HG03575 (cell line): Measurements from ENCODE around the gene MAN2B1.
"Not testable (repeated sequence)": the region's sequence is repeated elsewhere in the genome, so short reads cannot be mapped to it uniquely, and the experiment has no call there.

Experiments
- ATAC-seq: cut with Tn5 transposase; IDR thresholded peaks from one replicate; pipeline ENCODE4 v1.9.1; 2021; ENCODE audit not compliant: unreplicated experiment, insufficient number of reproducible peaks, low FRiP score; ENCODE audit errors: extremely low read depth

Gene MAN2B1

GRCh38 chr19:12666265-12667048, at the start of gene MAN2B1, which contains the start of gene WDR83:
Gene MAN2B1 (minus strand): TSS chr19:12666742. CDS start chr19:12666701, 41 bp downstream.
Gene WDR83 (plus strand): TSS chr19:12666807. CDS start chr19:12669791, 2,984 bp downstream.
- no peak for ATAC-seq

- ATAC-seq = no peak
Measured at GRCh38 chr19:12715929-12716328, 49.4 kb upstream of the MAN2B1 start.

- no peak for ATAC-seq
Measured at GRCh38 chr19:12715102-12715501, 48.6 kb upstream of the MAN2B1 start.

GRCh38 chr19:12713304-12713703, 46.8 kb upstream of the MAN2B1 start:
- ATAC-seq = not testable (repeated sequence)

GRCh38 chr19:12712077-12712476, 45.5 kb upstream of the MAN2B1 start:
- not testable (repeated sequence) for ATAC-seq

GRCh38 chr19:12711187-12711586, 44.6 kb upstream of the MAN2B1 start:
- no peak for ATAC-seq

- ATAC-seq = no peak
Measured at GRCh38 chr19:12708641-12709040, 42.1 kb upstream of the MAN2B1 start.

- no peak for ATAC-seq
Measured at GRCh38 chr19:12706332-12706718, 39.8 kb upstream of the MAN2B1 start.

GRCh38 chr19:12705654-12706331, 39.3 kb upstream of the MAN2B1 start:
- no peak for ATAC-seq

GRCh38 chr19:12705169-12705568, 38.6 kb upstream of the MAN2B1 start:
- no peak for ATAC-seq

GRCh38 chr19:12703046-12703445, 36.5 kb upstream of the MAN2B1 start:
- ATAC-seq = no peak

GRCh38 chr19:12701596-12702282, 35.2 kb upstream of the MAN2B1 start:
- ATAC-seq = no peak

GRCh38 chr19:12698138-12698537, 31.6 kb upstream of the MAN2B1 start:
- no peak for ATAC-seq

- not testable (repeated sequence) for ATAC-seq
Measured at GRCh38 chr19:12697425-12697824, 30.9 kb upstream of the MAN2B1 start.

- ATAC-seq = no peak
Measured at GRCh38 chr19:12696366-12697335, 30.1 kb upstream of the MAN2B1 start, which contains the start of gene FBXW9. Gene FBXW9 (minus strand): TSS chr19:12696631. CDS start chr19:12696581, 50 bp downstream.

- ATAC-seq = no peak
Measured at GRCh38 chr19:12695997-12696365, 29.4 kb upstream of the MAN2B1 start.

GRCh38 chr19:12695514-12695913, 29.0 kb upstream of the MAN2B1 start:
- no peak for ATAC-seq

GRCh38 chr19:12695096-12695495, 28.6 kb upstream of the MAN2B1 start:
- no peak for ATAC-seq

- ATAC-seq = no peak
Measured at GRCh38 chr19:12694641-12695040, 28.1 kb upstream of the MAN2B1 start.
